Measurements from ENCODE around the gene NDFIP1. TPM values are rescaled to one million over a fixed set of nuclear protein-coding genes. Genes with fewer than 3 reads are reported as not detected.

NDFIP1 gene
- total and polyA plus RNA-seq, 2 of the 8 experiments (the other 6 are each of a cell fraction or from before 2014, with no cell fraction given) = 8.8 to 27.1 TPM

DNA sequence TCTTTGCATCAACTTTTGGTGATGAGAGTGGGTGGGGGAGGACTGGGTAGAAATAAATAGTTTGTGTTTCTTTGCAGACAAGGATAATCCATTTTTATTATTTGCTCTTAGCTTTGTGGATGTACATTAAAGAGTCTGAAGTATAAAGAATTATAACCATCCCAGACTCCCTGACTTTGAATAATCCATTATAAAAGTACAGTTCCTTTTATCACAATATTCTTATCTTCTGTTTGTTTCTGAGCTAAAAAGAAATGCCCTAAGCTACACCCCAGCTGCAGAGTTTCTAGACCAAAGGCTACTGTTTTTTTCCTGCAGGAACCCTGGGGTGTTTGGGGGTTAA lies 77.9 kb downstream of the NDFIP1 start:
- Histone ChIP-seq H3K4ac (replicated peaks; ENCODE audit: insufficient read length, low read depth, low read length) (no peak overlapping the region), H2BK15ac (ENCODE audit: low read length) (0 out of 2 replicates have a peak overlapping the region, but pooled peaks have one; percentile 88), H2BK5ac (ENCODE audit: low read depth, low read length) (no peak overlapping the region), H3K18ac (ENCODE audit: extremely low read depth, low read length) (no peak overlapping the region), H3K4me1 (replicated peaks in 1 of 4; ENCODE audit: control insufficient read depth in 3 of 4, insufficient read depth in 4 of 4, low read length in 3 of 4) (peaks cover 5 to 14% (median 6%) of the 10 kb centered on the region in 4 experiments; a peak in 6 of 7 replicates), H3K79me1 (ENCODE audit: low read depth, low read length) (no peaks in the 10 kb centered on the region), H3K14ac (ENCODE audit: insufficient read length) (no peak overlapping the region), H2BK20ac (ENCODE audit: low read length) (no peak overlapping the region; the same call in 1 of the 2 replicates), H3K79me2 (ENCODE audit: control insufficient read depth in 1 of 2, insufficient read depth in 2 of 2, low read length in 2 of 2) (no peaks in the 10 kb centered on the region), H3K27me3 (replicated peaks in 1 of 4; ENCODE audit: control insufficient read depth in 3 of 4, extremely low read depth in 1 of 4, insufficient read depth in 3 of 4, low read length in 3 of 4) (no peaks in the 10 kb centered on the region), H3K56ac (replicated peaks; ENCODE audit: insufficient read length, low read depth, low read length) (no peak overlapping the region), H4K8ac (ENCODE audit: extremely low read depth, insufficient read depth, low read length) (no peak overlapping the region), H3K9me3 (ENCODE audit: insufficient read depth in 2 of 2, low read depth in 1 of 2, low read length in 1 of 2) (no peaks in the 10 kb centered on the region), H3K23ac (ENCODE audit: insufficient read length) (no peak overlapping the region), H4K5ac (ENCODE audit: insufficient read length, low read depth, low read length) (no peak overlapping the region), H3K4me3 (ENCODE audit: extremely low read depth in 1 of 4, insufficient read depth in 2 of 4, low read depth in 3 of 4, low read length in 4 of 4) (no peak overlapping the region), H4K91ac (replicated peaks; ENCODE audit: insufficient read length, low read length) (no peak overlapping the region), H4K20me1 (replicated peaks in 1 of 2; ENCODE audit: control insufficient read depth in 1 of 2, insufficient read depth in 2 of 2, low read length in 2 of 2) (no peaks in the 10 kb centered on the region), H3K36me3 (ENCODE audit: control insufficient read depth in 2 of 4, insufficient read depth in 4 of 4, low read length in 3 of 4) (no peaks in the 10 kb centered on the region), H2BK120ac (replicated peaks; ENCODE audit: low read depth, low read length) (no peak overlapping the region), H2AFZ (ENCODE audit: low read length) (no peak overlapping the region), H3K23me2 (ENCODE audit: low read depth, low read length) (no peaks in the 10 kb centered on the region; the same call in 1 of the 2 replicates), H3K4me2 (ENCODE audit: insufficient read depth in 1 of 2, low read depth in 2 of 2, low read length in 2 of 2) (no peak overlapping the region), H2AK5ac (ENCODE audit: low read depth, low read length) (no peak overlapping the region), H2BK12ac (ENCODE audit: low read depth, low read length) (no peak overlapping the region), H3K9ac (replicated peaks in 1 of 4; ENCODE audit: extremely low read depth in 1 of 4, low read depth in 3 of 4, low read length in 3 of 4) (no peak overlapping the region), H3K27ac (ENCODE audit: low read depth, low read length) (no peak overlapping the region)
- ChIA-PET POLR2A (ENCODE audit: partially characterized antibody) (interaction anchor here (0.7 to 1.2 kb wide), 5 partner anchors 9 to 79 kb away, joined by 3 to 6 read pairs (median 3); no protein-coding TSS in a partner anchor), CTCF (ENCODE audit: partially characterized antibody) (interaction anchor here (0.6 to 2.3 kb wide), 20 partner anchors 8 to 563 kb away, joined by 3 to 14 read pairs (median 4); no protein-coding TSS in a partner anchor)
- DNase-seq (ENCODE audit: low read depth in 1 of 2, low spot score in 2 of 2) (no peak), FAIRE-seq (no peak)
- TF ChIP-seq SUZ12 (IDR thresholded peaks at IDR 0.05; ENCODE audit: low read length) (no peak), SIX5 (IDR thresholded peaks at IDR 0.05; ENCODE audit: low read depth, low read length) (no peak), POLR2AphosphoS5 (IDR thresholded peaks at IDR 0.05; ENCODE audit: low read depth, low read length) (no peak), ASH2L (IDR thresholded peaks at IDR 0.05; ENCODE audit: low read length) (no peak), JUND (IDR thresholded peaks at IDR 0.05; ENCODE audit: low read length) (no peak), CEBPB (IDR thresholded peaks at IDR 0.05; ENCODE audit: low read depth, low read length) (no peak), TAF7 (optimal IDR thresholded peaks at IDR 0.05; ENCODE audit: borderline replicate concordance, low read depth, low read length) (no peak)
- TF ChIP-seq, protein P1, sequence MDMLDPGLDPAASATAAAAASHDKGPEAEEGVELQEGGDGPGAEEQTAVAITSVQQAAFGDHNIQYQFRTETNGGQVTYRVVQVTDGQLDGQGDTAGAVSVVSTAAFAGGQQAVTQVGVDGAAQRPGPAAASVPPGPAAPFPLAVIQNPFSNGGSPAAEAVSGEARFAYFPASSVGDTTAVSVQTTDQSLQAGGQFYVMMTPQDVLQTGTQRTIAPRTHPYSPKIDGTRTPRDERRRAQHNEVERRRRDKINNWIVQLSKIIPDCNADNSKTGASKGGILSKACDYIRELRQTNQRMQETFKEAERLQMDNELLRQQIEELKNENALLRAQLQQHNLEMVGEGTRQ (IDR thresholded peaks at IDR 0.05; ENCODE audit: low read length) = no peak
